GM18870 (cell line): ENCODE data around the gene TOP3B.

Source experiments
- ATAC-seq: cut with Tn5 transposase; IDR thresholded peaks from one replicate; pipeline ENCODE4 v1.9.1; 2021; ENCODE audit warnings: moderate library complexity; ENCODE audit not compliant: unreplicated experiment

TOP3B gene

GRCh38 chr22:21984793-21985192 is 2.2 kb upstream of the TOP3B start:
- no peak for ATAC-seq

- no peak for ATAC-seq
These were observed 713 bp downstream of the TOP3B start for GRCh38 chr22:21981874-21982273.

DNA sequence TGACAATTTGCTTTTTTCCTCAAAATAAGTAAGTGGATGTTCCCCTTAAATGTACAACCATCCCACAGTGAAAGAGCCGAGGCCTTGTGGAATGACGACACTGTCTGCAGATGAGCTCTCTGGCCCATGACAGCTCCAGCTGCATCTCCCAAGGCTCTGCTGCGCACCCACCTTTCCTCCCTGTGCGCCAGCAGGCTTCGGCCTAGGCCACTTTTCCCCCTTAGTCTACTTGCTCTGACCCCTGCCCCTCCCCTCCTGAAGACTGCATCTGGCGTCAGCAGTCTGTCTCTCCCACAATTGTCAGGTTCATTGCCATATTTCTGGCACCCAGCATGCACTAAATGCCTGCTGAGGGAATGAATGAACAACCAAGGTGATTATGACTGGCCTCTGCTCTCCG is 2.0 kb downstream of the TOP3B start:
- ATAC-seq, result no peak

DNA sequence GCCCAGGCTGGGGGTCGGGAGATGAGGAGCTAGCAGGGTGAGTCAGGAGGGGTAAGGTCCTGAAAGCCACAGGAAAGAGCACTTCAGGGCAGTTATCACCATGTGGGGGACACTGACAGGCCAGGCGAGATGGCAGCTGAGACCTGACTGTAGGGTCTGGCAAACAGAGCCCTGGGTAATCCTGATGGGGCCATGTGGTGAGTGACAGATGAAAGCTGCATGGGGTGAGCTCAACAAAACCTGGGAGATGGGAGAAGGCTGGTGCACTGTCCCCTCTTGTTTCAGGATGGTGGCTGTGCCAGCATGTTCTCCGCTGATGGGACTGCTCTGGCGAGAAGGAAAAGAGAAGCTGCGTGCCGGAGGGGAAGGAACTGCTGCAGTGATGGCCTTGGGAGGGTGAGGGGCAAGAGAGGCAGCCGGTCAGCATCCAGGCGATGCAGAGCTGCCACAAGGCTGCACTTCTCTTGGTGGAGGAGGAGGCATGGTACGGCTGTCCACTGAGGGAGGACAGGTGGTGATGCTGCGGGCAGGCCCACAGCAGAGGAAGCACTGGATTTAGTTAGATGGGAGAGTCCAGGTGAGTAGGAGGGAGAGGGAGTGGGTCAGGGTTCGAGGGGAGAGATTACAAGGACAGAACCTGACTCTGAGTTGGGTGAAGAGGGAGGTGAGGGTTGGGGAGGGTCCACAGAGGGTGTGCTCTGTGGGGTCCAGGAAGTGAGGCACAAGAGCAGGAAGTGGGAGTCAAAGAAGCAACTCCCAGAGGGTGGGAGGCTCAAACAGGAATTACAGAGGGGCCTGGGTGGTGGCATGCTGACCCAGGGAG is 3.8 kb downstream of the TOP3B start:
- ATAC-seq, result no peak

DNA sequence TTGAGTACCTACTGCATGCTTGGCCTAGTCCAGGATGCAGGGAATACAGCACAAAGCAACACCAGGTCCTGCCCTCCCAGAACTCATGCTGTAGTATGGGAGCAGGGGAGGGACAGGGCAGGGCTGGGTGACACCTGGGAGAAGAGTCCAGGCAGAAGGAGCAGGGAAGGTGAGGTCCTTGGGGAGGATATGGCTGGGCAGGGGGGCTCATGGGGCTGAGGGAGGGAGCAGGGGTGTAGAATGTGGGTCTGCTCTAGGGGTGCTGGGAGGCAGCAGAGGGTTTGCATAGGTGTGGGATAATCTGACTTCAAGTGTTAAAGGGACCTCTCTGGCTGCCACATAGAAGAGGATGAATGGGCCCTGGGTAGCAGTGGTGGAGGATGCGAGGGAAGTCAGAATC is 4.8 kb downstream of the TOP3B start:
- no peak for ATAC-seq

GRCh38 chr22:21975854-21976345 is 6.7 kb downstream of the TOP3B start:
- ATAC-seq, result no peak

DNA sequence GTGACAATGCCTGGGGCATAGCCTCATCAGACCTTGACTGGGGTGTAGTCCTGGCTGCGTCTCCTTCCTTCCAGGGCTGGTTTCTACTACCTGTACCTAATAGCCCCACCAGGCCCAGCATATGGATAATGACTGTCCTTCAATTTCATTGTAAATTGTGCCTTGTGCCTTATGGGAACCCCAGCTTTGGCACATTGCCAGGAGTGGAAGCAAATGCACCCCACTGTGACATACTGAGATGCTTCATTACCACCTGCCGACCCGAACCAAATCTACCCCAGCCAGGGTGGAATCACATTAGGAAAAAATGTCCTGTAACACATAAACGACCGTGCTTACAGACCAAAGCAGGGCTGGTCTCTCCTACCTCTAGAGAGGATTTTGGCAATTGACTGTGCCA is 7.3 kb downstream of the TOP3B start:
- ATAC-seq, result no peak

GRCh38 chr22:21974058-21974649 is 8.4 kb downstream of the TOP3B start:
- no peak for ATAC-seq

DNA sequence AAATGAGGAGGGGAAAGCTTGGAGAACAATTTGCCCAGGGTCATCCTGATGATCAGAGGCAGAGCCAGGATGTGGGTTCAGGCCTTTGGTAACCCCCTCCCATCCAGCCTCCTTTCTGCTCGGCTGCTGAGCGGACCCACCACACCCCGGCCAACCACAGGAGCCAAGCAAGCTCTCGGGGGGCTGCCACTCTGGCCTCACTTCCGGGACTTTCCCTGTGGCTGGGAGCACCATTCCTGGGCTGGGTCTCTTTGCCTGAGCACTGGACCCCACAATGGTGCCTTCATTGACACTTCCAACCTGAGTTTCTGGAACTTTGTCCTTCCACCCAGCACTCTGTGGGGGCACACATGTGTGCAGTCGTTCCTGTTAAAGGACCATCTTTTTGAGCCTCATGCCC is 9.8 kb downstream of the TOP3B start:
- no peak for ATAC-seq

GRCh38 chr22:21972293-21972779 is 10.3 kb downstream of the TOP3B start:
- no peak for ATAC-seq

DNA sequence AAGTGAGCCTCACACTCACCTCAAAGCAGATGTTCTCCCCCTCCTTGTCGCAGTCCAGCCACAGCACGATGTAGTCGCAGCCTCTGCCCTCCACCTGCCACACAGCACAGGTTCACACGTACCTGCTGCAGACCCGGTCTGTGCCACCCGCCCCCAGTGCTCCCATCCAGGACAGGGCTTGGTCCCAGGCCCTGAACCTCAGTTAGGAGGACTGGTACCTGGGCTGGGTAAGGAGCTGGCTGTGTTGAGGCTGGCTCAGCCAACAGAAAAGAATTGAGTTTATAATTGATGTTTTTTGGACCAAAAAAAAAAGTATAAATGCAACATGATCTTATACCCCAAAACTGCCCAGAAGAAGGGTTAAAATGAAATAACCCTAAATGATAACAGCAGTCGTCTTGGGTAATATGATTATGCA is 10.7 kb downstream of the TOP3B start:
- no peak for ATAC-seq

- ATAC-seq, result no peak
These were observed 11.6 kb downstream of the TOP3B start for GRCh38 chr22:21970800-21971617.

GRCh38 chr22:21970037-21970799 is 12.4 kb downstream of the TOP3B start:
- no peak for ATAC-seq

DNA sequence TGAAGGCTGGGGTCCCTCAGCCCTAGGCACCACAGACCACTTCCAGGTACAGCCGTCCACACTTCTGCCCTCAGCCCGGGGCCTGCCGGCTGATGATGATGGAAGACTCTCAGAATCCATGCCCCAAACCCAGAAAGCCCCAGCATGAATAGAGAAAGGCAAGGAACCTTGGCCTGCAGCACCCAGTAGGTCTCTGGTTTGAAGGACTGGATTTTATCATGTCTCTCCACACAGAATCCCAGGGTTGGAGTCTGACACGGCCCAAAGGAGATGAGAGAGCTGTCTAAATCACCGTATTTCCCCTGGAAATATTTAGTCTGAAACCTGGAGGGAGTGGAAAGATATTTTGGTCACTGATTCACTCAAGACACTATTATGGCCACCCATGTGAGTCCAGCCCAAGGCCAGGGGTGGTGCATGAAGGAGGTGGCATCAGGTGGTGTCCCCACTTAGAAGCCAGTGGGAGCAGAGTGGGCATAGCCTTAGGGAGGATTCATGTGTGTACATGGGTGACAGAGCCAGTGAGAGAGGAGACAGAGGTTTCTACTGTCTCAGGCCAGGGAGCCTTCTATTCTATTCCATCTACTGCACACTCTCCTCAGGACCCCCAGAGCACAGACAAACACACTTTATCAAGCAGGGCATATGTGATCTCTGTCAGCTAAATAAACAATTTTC is 14.0 kb downstream of the TOP3B start:
- ATAC-seq, result no peak

DNA sequence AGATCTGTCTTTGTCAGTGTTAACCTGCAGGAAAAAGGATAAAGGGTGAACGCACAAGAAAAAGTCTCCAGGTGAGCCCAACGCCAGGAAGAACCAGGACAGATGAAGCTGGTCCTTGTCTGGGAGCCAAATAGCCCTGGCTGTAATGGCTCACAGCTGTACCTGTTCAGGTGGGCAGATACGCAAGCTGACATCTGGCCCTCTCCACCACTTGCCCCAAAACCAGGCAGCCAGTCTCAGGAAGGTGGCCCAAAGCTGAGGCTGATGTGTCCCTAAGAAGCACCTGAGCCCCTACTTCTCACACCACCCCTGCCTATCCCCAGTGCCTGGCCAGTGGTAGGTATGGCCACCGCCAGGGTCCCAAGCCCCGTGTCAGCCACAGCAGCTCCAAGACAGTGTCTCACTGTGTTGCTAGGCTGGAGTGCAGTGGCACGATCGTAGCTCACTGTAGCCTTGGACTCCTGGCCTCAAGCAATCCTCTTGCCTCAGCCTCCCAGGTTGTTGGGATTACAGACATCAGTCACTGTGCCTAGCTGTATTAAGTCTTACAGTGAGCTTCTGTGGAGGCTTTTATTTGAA is 14.8 kb downstream of the TOP3B start:
- ATAC-seq, result no peak

GRCh38 chr22:21966643-21967516 is 15.7 kb downstream of the TOP3B start:
- ATAC-seq, result no peak

GRCh38 chr22:21965762-21966288 is 16.8 kb downstream of the TOP3B start:
- no peak for ATAC-seq

- no peak for ATAC-seq
These were observed 17.6 kb downstream of the TOP3B start for GRCh38 chr22:21964918-21965484.
